ENCODE measurements around the gene FOXP1. TPM values are rescaled to one million over a fixed set of nuclear protein-coding genes. Genes with fewer than 3 reads are reported as not detected.

FOXP1 gene
- total RNA-seq, 4 donors from 2014 or later, result 181 to 225 (median 205) TPM

GRCh38 chr3:71070497-71071463 lies 512.7 kb downstream of the FOXP1 start:
- Histone ChIP-seq H3K4me1 (peaks cover 61 to 99% (median 94%) of the 10 kb centered on the region in 4 donors), H3K9me3 (no peaks in the 10 kb centered on the region), H3K27ac (replicated peaks in 1 of 4) (peak overlapping the region; percentile 92 to 98 (median 98)), H3K4me3 (peak overlapping the region; percentile 14 to 31 (median 26)), H3K27me3 (no peaks in the 10 kb centered on the region), H3K36me3 (no peaks in the 10 kb centered on the region)
- intact Hi-C loops (cut with DNase I), result no loop called here
- 48% methylated on average over 20 of the region's 20 CpGs for WGBS
- DNase-seq (ENCODE audit: extremely low spot score), result no peak
- TF ChIP-seq POLR2A (IDR thresholded peaks at IDR 0.05; ENCODE audit: low read depth) (no peak), EP300 (IDR thresholded peaks at IDR 0.05) (no peak), CTCF (IDR thresholded peaks at IDR 0.05) (no peak), POLR2AphosphoS5 (IDR thresholded peaks at IDR 0.05) (no peak)

- WGBS, result 29% methylated on average over 4 of the region's 4 CpGs
- peak overlapping the region; percentile 92 to 98 (median 98) for H3K27ac ChIP-seq (replicated peaks in 1 of 4)
- intact Hi-C loops (cut with DNase I), result loop anchor here (5.0 to 10.0 kb wide), 3 partner anchors 33 to 145 kb away; no protein-coding TSS in a partner anchor
- peak; percentile 96 for DNase-seq (ENCODE audit: extremely low spot score)
- peak overlapping the region in 1 of 4 donors; percentile 31 for H3K4me3 ChIP-seq
- H3K9me3 ChIP-seq, result no peaks in the 10 kb centered on the region
- H3K36me3 ChIP-seq, result no peaks in the 10 kb centered on the region
- peaks cover 62 to 93% (median 91%) of the 10 kb centered on the region in 4 donors for H3K4me1 ChIP-seq
- TF ChIP-seq EP300 (IDR thresholded peaks at IDR 0.05) (no peak), POLR2A (IDR thresholded peaks at IDR 0.05; ENCODE audit: low read depth) (no peak), CTCF (IDR thresholded peaks at IDR 0.05) (peak; percentile 48 to 59 (median 53)), POLR2AphosphoS5 (IDR thresholded peaks at IDR 0.05) (peak; percentile 56 to 74)
- no peaks in the 10 kb centered on the region for H3K27me3 ChIP-seq
Measured at GRCh38 chr3:71069797-71070196, 513.7 kb downstream of the FOXP1 start.

- WGBS, result 48% methylated on average over 6 of the region's 6 CpGs
- Histone ChIP-seq H3K4me3 (no peak overlapping the region), H3K9me3 (no peaks in the 10 kb centered on the region), H3K4me1 (peaks cover 59 to 76% (median 74%) of the 10 kb centered on the region in 4 donors), H3K27me3 (no peaks in the 10 kb centered on the region), H3K36me3 (no peaks in the 10 kb centered on the region), H3K27ac (replicated peaks in 1 of 4) (peak overlapping the region; percentile 92 to 98 (median 98))
- no peak for DNase-seq (ENCODE audit: extremely low spot score)
- intact Hi-C loops (cut with DNase I), result loop anchor here (5.0 to 10.0 kb wide), 3 partner anchors 34 to 147 kb away; no protein-coding TSS in a partner anchor
- no peak for TF ChIP-seq CTCF (IDR thresholded peaks at IDR 0.05)
- TF ChIP-seq EP300 (IDR thresholded peaks at IDR 0.05), result no peak
- no peak for TF ChIP-seq POLR2A (IDR thresholded peaks at IDR 0.05; ENCODE audit: low read depth)
- no peak for TF ChIP-seq POLR2AphosphoS5 (IDR thresholded peaks at IDR 0.05)
Measured at GRCh38 chr3:71067977-71068654, 515.4 kb downstream of the FOXP1 start.

GRCh38 chr3:71066849-71067261 lies 516.7 kb downstream of the FOXP1 start:
- 16% methylated on average over 3 of the region's 3 CpGs for WGBS
- intact Hi-C loops (cut with DNase I), result loop anchor here (5.0 to 10.0 kb wide), 3 partner anchors 35 to 148 kb away; no protein-coding TSS in a partner anchor
- H3K27me3 ChIP-seq, result no peaks in the 10 kb centered on the region
- peak; percentile 92 for DNase-seq (ENCODE audit: extremely low spot score)
- H3K4me3 ChIP-seq, result peak overlapping the region in 3 of 4 donors; percentile 68 to 75 (median 75)
- no peaks in the 10 kb centered on the region for H3K36me3 ChIP-seq
- no peaks in the 10 kb centered on the region for H3K9me3 ChIP-seq
- peak overlapping the region; percentile 92 to 98 (median 98) for H3K27ac ChIP-seq (replicated peaks in 1 of 4)
- TF ChIP-seq POLR2AphosphoS5 (IDR thresholded peaks at IDR 0.05) (peak; percentile 46 to 65), EP300 (IDR thresholded peaks at IDR 0.05) (no peak)
- H3K4me1 ChIP-seq, result peaks cover 48 to 63% (median 62%) of the 10 kb centered on the region in 4 donors

Data from esophagus muscularis mucosa (tissue), 4 donors.